Cerebellar cortex (tissue), 1 donor: ENCODE data around the gene KCTD6.
A peak's percentile ranks its signal among the peaks of the same experiment; 100 is the strongest.

ENCODE experiments used
- DNase-seq: peaks from one replicate; pipeline ENCODE4 v3.0.0-alpha.2; 2015; ENCODE audit warnings: low spot score

Gene KCTD6

DNA sequence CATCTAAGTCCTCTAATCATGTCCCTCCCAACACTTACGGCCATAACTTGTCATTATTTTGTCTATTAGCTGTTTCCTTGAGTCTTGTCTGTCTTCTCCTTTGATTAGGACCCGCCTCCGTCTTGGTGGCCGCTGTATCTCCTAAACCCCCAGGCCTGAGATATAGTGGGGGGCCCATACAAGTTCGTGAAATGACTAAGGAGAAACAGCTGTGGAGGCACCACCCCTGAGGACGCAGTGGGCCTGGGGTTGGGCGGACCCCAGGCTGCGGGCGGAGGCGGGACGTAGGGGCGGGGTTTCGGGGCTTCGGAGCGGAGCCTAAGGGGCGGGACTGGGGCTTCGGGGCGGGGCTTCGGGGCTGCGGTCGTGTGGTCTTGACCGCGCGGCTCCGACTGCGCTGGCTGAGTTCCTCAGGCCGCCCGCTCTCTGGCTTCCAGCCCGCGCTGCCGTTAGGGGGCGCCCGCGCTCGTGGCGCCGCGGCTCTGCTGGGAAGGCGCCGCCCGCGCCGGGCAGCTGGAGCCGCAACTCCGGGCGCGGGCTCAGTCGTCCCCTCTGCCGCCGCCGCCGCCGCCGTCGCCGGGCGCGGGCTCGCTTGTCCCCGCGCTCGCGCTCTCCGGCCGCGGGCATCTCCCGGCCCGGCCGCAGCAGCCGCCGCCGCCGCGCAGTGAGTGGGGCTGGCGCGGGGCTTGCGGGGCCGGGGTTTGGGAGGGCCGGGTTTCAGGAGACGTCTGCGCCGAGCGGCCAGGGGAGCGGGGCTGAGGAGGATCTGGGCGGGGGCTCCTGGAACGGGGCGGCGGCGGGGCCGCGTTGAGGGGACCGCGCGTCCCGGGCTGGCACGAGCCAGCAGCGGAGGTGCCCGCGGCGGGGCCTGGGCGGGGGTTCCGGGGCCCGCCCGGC, at the start of gene KCTD6:
Gene KCTD6 (plus strand): TSS at position 591 of the 897 bp plus-strand sequence. CDS start 6,660 bp downstream, outside the sequence.
- DNase-seq, result peak; percentile 84

DNA sequence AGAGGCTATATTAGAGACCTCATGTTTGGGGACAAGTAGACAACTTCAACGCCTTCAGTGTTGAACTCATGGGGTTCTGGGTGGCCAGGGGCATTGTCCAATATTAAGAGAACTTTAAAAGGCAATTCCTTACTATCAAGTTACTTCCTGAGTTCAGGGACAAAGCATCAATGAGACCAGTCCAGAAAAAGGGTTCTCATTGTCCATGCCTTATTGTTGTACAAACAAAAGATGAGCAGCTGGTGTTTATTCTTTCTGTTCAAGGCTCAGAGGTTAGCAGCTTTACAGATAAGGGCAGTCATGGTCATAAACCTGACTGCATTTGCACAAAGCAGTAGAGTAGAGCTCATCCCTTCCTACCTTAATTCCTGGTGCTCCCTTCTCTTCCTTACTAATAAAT, 39.7 kb upstream of the KCTD6 start:
- DNase-seq, result no peak

DNA sequence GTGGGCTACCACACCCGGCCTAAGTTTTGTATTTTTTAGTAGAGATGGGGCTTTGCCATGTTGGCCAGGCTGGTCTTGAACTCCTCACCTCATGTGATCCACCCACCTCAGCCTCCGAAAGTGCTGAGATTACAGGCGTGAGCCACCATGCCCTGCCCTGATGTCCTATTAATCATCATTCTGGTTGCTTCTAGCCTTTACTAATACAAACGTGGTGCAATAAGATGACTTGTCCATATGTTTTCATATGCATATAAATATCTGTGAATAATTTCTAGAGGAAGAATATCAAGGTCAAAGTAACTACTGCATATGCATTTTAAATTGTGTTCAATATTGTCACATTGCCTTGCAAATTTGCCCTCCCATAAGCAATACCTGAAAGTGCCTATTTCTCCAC, 32.7 kb upstream of the KCTD6 start:
- DNase-seq, result no peak

DNA sequence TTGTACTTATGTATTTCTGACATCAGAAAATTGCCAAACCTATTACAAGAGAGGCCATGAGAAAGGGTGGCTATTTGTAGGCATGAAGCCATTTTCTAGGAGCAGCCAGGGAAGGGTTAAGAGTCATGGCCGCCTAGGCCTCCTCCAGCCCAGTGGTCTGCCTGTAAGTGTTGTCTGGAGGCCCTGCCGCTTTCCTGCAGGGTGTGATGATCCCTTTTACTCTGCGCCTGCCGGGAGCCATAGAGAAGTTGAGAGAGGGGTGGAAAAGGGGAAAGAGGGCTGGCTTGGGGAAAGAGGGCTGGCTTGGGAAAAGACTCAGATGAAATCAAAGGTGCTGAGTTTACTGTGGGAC, 29.1 kb upstream of the KCTD6 start:
- DNase-seq, result peak; percentile 25

DNA sequence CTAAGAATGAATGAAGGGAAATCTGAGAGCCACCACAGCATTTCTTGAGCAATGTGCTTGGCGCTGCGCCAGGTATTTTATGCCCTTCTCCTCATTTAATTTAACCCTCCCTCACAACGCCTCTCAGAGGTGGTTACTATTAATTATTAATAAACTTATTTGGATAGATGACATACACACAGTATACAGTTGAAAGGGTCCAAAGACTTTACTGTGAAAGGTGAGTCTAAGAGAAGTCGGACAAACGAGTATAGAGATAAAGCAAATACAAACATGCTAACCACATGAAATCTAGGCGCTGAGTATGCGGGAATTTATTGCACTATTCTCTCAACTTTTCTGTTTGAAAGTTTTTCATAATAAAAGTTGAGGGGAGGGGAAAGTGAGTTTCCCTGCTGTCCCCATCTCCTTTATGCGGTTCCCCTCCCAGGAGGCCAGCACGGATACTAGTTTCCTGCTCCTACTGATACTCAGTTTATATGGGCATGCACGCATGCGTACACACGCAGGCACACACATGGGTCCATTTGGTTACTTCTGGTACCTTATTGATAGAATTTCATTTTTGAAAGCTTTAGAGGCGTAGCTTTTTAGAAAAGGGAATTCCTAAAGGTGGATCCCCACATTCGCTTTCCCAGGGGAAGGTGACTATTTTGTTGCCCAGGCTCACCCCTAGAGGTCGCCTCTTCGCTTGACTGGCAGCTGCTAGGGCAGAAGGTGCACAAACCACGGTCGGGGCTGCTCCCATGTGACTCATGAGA, 28.5 kb upstream of the KCTD6 start:
- peak; percentile 73 for DNase-seq

DNA sequence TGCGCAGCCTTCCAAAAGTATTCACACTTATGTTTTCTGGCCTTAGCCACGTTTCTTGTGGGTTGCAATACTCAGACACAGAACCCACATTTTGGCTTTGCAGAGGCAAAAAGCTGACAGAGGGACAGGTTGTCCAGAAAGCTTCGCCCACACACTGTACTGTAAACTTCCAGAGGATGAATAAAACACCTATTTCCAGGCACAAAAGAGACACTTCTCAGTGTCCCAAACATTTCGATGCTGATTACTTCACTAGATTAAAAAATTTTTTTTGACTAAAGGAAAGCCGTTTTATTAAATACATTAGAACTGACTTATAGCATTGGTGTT, 28.0 kb upstream of the KCTD6 start:
- no peak for DNase-seq

DNA sequence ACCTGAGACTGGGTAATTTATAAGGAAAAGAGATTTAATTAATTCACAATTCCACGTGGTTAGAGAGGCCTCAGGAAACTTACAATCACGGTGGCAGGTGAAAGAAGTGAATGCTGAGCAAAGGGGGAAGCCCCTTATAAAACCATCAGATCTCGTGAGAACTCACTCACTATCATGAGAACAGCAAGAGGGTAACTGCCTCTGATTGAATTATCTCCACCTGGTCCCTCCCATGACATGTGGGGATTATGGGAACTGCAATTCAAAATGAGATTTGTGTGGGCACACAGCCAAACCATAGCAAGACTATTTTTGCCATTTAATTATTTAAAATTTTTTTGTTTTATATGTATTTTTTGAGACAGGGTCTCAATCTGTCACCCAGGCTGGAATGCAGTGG, 27.0 kb upstream of the KCTD6 start:
- DNase-seq, result no peak

DNA sequence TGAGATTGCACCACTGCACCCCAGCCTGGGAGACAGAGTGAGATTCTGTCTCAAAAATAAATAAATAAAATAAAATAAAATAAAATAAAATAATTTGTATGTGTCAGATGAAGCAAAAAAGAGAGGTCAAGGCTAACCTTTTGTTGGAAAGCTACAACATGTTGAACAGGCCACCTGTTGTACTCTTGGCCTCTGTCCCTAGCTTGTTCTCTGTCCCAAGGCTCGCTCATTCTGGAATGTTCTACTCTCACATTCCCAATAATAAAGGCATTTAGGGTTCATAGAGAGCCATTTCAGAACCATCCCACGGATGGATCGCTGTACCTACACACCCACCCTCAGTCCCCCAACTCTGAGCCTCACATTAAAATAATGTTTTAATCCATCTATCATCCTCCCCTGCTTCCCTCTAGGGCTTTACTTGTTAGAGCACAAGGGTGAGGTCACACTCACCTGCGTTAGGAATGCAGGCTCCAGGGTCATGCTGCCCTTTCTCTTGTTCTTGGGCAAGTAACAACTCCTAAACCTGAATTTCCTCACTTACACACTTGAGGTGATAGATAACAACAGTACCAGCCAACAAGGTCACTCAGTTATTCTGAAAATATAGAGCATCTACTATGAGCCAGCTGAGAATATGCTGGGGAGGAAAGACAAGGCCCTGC, 24.9 kb upstream of the KCTD6 start:
- DNase-seq, result no peak

DNA sequence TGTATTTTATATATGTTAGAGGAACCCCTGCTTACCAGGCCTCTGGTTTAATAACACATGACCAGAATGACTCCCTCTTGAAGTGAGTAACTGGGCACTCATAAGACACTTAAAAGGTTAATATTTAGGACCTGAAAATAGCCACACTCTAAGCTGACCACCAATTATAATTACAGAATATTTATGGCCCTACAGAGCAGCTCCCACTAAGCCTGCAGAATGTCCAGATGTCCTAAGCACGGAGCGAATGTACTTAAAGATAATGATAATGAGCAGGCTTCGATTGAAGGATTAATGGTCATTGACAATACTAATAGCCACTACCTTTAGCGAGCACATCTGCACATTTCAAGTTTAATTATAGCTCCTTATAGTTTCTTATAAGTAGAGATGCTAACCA, 22.8 kb upstream of the KCTD6 start:
- DNase-seq, result no peak

DNA sequence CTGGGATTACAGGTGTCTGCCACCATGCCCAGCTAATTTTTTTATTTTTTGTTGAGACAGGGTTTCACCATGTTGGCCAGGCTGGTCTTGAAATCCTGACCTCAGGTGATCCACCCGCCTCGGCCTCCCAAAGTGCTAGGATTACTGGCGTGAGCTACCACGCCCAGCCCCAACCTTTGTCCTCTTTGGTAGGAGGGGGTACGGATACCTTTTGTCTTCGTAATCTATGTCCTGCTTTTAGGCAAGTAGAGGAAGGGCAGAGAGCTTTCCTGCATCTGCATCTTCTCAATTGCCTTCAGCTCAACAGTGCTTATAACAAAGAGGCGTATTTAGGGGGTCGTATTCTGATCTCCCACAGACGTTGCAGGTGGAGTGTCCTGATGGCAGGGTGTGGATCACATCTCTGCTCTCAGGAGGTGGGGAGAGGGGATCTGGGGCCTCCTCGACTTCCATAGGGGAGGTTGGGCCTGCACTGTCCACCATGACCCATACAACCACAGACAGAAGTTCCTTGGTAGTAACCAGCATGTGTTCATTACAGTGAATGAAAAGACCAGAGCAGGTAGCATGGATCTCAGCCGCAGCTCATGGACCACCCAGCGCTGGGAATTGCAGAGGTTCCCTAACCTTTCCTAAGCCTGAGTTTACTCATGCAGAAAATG, 21.4 kb upstream of the KCTD6 start:
- no peak for DNase-seq

DNA sequence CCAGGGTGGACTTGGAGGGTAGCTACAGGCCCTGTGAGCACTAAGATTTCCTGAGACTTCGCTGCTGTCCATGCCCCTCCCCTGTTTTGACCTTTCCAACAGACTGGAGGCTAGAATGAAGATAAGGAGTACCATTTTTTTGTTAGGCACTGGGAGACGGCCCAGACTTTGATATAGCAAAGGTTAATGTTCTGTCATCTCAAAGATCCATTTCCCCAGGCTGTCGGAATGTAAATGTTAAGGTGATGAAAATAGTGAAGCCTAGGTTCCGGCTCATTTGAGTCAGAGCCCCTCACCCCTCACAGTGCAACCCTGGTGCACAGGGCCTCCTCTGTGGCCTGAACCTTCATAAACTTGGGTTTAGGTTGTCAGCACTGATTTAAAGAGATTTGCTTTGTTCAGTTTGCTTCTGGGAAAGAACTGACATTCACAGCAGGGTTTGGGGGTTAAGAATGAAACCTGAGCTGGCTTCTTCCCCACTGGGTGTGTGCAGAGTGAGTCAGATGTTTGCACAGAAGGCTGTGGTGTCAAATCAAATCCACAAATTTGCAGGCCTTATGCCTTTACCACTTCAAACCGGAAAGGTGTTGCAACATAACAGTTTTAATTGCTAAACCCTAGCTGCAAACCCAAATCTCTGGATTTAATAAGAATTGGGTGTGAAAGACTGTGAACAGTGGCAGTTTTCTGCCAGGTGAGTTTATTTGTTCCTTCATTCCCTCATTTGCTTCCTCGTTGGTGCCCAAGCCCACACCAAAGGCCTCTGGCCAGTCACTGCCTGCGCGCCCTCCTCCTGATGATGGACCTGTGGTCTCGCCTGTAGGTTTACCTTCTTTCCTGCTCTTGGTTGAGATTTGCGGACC, 20.6 kb upstream of the KCTD6 start:
- peak; percentile 55 for DNase-seq

DNA sequence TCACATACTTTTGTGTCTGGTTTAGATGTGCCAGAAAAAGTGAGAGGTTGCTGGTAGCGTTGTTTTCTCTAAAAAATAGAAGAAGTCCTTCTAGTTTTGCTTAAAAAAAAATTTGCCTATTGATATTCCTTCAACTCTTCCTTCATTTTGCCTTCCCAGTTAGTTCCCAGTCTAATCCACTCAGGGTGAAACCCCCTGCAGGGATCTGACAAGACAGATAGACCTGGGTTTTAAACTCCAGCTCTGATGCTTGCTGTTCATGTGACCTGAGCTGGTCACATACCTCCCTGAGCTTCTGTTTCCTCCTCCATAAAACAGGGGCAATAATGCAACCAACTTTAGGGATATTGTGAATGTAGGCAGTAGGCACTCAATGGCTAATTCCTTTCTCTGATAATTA, 18.6 kb upstream of the KCTD6 start:
- no peak for DNase-seq

DNA sequence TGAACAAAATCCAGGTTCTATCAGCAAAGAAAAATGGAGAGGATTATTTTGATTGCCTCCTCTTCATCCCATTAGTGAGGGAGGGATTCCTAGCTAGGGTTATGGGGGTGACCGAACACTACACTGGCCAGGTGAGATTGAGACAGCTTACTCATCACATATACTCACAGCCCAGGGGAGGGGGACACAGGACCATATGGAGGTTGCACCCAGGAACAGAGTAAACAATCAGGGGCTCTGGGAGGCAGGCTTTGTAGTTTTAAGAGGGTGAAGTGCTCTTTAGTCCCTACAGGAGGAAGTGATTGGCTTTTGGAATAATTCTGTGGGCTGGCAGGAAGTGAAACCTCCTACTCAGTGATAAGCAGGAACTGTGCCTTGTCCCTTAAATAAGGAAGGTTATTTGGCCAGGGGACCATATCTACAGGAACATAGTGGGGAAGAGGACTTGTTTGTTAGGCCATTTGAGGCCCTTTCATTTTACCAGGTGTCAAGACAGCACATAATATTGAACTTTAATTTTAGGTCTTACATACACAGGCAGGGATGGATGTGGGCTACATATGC, 17.5 kb upstream of the KCTD6 start:
- DNase-seq, result no peak

DNA sequence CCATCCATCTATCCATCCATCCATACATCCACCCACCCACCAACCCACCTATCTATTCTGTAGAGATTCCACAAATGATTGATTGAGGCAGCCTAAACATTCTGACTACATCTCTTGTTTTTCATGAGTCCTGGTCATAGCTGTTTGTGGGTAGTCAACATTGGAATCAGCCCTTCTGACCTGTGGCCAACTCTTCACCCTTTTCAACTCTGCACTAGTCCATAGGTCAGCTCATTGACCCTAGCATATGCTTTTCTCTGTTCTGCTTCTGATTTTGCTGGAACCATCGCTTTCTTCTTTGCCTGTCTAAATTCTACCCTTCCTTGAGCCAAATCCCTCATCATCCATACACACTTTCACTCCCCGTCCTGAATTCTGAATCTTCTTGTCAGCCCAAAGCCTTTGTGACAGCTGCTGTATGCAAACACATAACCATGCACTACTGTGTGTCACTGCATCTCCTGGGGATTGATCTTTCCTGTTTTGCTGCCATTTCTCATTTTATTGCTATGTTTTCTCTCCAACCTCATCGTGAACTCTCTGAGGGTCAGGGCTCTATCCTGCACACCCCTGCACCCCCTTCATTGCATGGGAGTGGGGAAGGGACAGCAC, 16.8 kb upstream of the KCTD6 start:
- no peak for DNase-seq

DNA sequence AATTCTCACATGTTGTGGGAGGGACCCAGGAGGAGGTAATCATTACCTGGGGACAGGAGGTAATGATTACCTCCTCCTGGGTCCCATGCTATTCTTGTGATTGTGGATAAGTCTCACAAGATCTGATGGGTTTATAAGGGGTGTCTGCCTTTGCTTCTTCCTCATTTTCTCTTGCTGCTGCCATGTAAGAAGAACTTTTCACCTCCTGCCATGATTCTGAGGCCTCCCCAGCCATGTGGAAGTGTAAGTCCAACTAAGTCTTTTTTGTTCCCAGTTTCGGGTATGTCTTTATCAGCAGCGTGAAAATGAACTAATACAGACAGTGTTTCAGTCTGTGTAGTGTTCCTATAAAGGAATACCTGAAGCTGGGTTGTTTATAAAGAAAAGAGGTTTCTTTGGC, 13.1 kb upstream of the KCTD6 start:
- DNase-seq, result no peak

DNA sequence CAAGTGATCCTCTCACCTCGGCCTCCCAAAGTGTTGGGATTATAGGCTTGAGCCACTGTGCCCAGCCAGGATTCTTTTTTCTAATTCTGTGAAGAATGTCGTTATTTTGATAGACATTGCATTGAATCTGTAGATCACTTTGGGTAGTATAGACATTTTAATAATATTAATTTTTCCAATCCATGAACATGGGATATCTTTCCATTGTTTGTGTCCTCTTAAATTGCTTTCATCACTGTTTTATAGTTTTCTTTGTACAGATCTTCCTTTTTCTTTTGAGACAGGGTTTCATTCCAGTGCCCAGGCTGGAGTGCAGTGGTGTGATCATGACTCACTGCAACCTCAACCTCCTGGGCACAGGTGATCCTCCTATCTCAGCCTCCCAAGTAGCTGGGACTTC, 11.6 kb upstream of the KCTD6 start:
- DNase-seq, result no peak

DNA sequence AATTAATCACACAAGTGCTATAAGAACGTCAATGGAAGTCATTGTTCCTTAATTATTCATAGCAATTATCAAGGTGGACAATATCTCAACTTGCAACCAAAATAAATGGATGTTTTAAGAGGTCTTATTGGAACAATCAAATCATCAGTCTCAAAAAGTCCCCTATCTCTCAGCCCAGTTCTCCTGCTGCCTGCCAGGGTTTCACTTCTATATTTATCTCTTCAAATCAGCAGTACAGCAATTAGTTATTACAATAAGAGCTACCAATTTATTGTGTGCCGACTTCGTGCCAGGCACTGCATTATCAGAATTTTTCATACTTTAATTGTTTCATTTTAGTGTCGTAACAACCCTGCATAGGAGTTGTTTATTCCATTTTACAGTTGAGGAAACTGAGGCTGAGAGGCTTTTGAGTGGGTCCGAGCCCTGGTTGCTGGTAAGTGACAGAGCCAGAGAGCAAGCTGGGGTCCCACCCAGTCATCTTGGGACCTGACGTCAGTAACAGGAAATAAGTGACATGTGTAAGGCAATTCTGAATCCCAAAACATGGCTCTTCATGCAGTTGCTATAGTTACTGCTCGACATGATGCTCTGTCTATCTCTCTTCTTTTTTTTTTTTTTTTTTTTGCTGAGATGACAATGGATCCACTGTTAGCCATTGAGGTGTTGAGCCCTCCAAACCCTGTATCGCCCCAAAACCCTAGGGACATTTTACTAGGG, 8.8 kb upstream of the KCTD6 start:
- DNase-seq, result no peak

DNA sequence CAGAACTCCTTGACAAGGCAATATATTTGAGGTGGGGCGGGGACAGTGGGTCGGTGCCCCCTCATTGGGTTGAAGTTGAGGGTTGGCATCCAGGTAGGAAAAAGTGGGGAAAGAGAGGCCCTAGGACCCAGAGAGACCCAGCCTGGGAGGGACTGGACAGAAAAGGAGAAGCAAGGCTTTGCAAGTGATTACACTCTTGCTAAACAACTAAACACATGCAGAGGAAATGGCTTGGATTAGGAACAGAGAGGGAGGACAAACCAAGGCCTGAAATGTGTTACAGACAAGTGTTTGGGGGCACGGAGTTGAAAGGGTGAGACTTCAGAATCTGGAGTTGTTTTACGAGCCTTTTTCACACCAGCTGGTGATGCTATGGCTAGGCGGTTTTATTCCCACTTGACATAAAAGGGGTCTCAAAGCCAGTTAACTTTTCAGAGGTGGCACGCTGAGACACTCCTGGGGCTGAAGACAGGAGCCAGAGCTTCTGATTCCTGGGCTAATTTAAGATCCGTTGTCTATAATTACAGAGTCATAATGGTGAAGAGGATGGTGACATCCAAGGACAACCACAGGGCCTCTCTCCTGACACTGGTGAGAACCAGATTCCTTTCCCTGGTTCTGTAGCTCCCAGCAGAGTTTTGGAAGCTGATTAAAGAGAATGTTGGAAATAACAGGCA, 7.7 kb upstream of the KCTD6 start:
- DNase-seq, result no peak

DNA sequence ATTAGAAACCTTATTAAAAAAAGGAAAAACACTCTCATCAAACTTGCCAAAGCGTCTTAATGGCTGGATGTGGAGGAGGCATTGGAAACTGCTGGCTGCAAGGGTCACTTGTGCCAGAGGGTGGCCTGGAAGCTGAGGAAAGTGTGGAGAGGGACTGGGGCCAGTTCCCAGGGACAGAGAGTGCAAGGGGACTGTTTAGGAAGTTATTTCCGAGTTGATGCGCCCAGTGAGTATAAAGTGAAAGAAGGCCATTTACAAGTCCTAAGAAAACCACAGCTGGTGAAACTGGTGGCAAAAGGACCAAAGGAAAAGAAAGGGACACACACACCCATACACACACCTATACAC, 7.2 kb upstream of the KCTD6 start:
- DNase-seq, result no peak
